ENCODE measurements around the gene PRM1.

Gene PRM1

GRCh38 chr16:11234884-11235702 lies 46.0 kb downstream of the PRM1 start:
- DNase-seq (ENCODE audit: extremely low spot score): no peak
- CTCF ChIA-PET: interaction anchor here (0.6 kb wide), 1 partner anchor 136 kb away, joined by 3 read pairs; no protein-coding TSS in a partner anchor
- POLR2A ChIA-PET: no interaction called here
- TF ChIP-seq BHLHE40 (IDR thresholded peaks at IDR 0.05; ENCODE audit: borderline replicate concordance) (no peak), FOXA1 (IDR thresholded peaks at IDR 0.05) (no peak), LEF1 (IDR thresholded peaks at IDR 0.05; ENCODE audit: borderline replicate concordance) (no peak), ELF4 (IDR thresholded peaks at IDR 0.05) (no peak), PKNOX1 (IDR thresholded peaks at IDR 0.05) (no peak), ZNF384 (IDR thresholded peaks at IDR 0.05) (no peak), SUZ12 (IDR thresholded peaks at IDR 0.05) (no peak), TARDBP (IDR thresholded peaks at IDR 0.05) (no peak), ARNT (IDR thresholded peaks at IDR 0.05) (no peak), L3MBTL2 (conservative IDR thresholded peaks at IDR 0.05) (no peak), NFRKB (IDR thresholded peaks at IDR 0.05) (no peak), CTBP1 (IDR thresholded peaks at IDR 0.05; ENCODE audit: borderline replicate concordance) (no peak)

GRCh38 chr16:11233727-11234376 lies 47.3 kb downstream of the PRM1 start:
- no peak for DNase-seq (ENCODE audit: extremely low spot score)
- TF ChIP-seq HDGF (IDR thresholded peaks at IDR 0.05; ENCODE audit: borderline replicate concordance) (no peak), FOXK2 (IDR thresholded peaks at IDR 0.05) (no peak), PKNOX1 (IDR thresholded peaks at IDR 0.05) (no peak), ELF4 (IDR thresholded peaks at IDR 0.05) (no peak), SP1 (IDR thresholded peaks at IDR 0.05) (no peak), L3MBTL2 (conservative IDR thresholded peaks at IDR 0.05) (no peak), FOXA1 (IDR thresholded peaks at IDR 0.05) (no peak), BHLHE40 (IDR thresholded peaks at IDR 0.05; ENCODE audit: borderline replicate concordance) (no peak), FOXM1 (IDR thresholded peaks at IDR 0.05; ENCODE audit: borderline replicate concordance) (no peak), SUZ12 (IDR thresholded peaks at IDR 0.05) (no peak), NFRKB (IDR thresholded peaks at IDR 0.05) (no peak), ZNF384 (IDR thresholded peaks at IDR 0.05) (no peak)
- CTCF ChIA-PET: no interaction called here
- POLR2A ChIA-PET: no interaction called here

GRCh38 chr16:11232852-11233726 lies 48.0 kb downstream of the PRM1 start:
- no peak for DNase-seq (ENCODE audit: extremely low spot score)
- CTCF ChIA-PET: no interaction called here
- no peak for TF ChIP-seq NFRKB (IDR thresholded peaks at IDR 0.05)
- no peak for TF ChIP-seq L3MBTL2 (conservative IDR thresholded peaks at IDR 0.05)
- no peak for TF ChIP-seq ELF4 (IDR thresholded peaks at IDR 0.05)
- TF ChIP-seq FOXM1 (IDR thresholded peaks at IDR 0.05; ENCODE audit: borderline replicate concordance): no peak
- no peak for TF ChIP-seq PKNOX1 (IDR thresholded peaks at IDR 0.05)
- TF ChIP-seq FOXK2 (IDR thresholded peaks at IDR 0.05): no peak
- no peak for TF ChIP-seq SUZ12 (IDR thresholded peaks at IDR 0.05)
- no peak for TF ChIP-seq BHLHE40 (IDR thresholded peaks at IDR 0.05; ENCODE audit: borderline replicate concordance)
- no peak for TF ChIP-seq FOXA1 (IDR thresholded peaks at IDR 0.05)
- no peak for TF ChIP-seq LEF1 (IDR thresholded peaks at IDR 0.05; ENCODE audit: borderline replicate concordance)
- TF ChIP-seq HDGF (IDR thresholded peaks at IDR 0.05; ENCODE audit: borderline replicate concordance): no peak
- no peak for TF ChIP-seq SP1 (IDR thresholded peaks at IDR 0.05)
- no peak for TF ChIP-seq ARNT (IDR thresholded peaks at IDR 0.05)
- TF ChIP-seq ZNF384 (IDR thresholded peaks at IDR 0.05): no peak
- TF ChIP-seq CTBP1 (IDR thresholded peaks at IDR 0.05; ENCODE audit: borderline replicate concordance): no peak
- no peak for TF ChIP-seq TARDBP (IDR thresholded peaks at IDR 0.05)
- POLR2A ChIA-PET: no interaction called here

GRCh38 chr16:11232302-11232851 lies 48.8 kb downstream of the PRM1 start:
- TF ChIP-seq LEF1 (IDR thresholded peaks at IDR 0.05; ENCODE audit: borderline replicate concordance): no peak
- no peak for TF ChIP-seq ELF4 (IDR thresholded peaks at IDR 0.05)
- no peak for TF ChIP-seq PKNOX1 (IDR thresholded peaks at IDR 0.05)
- TF ChIP-seq ARNT (IDR thresholded peaks at IDR 0.05): no peak
- no peak for TF ChIP-seq CTBP1 (IDR thresholded peaks at IDR 0.05; ENCODE audit: borderline replicate concordance)
- no peak for TF ChIP-seq L3MBTL2 (conservative IDR thresholded peaks at IDR 0.05)
- no peak for TF ChIP-seq FOXM1 (IDR thresholded peaks at IDR 0.05; ENCODE audit: borderline replicate concordance)
- no peak for DNase-seq (ENCODE audit: extremely low spot score)
- ChIA-PET POLR2A (no interaction called here), CTCF (no interaction called here)
